Mucosa of rectum (tissue), 2 donors: Measurements from ENCODE around the gene PLXND1.

Experiments used
- H3K27ac ChIP-seq, 2 donors: one replicate each; pipeline ENCODE4 v1.7.0; 2013; ENCODE audit warnings: inconsistent platforms in 2 of 2, low read depth in 2 of 2, low read length in 2 of 2
- H3K27me3 ChIP-seq, 2 donors: one replicate each; pipeline ENCODE4 v1.7.0; 2013; ENCODE audit warnings: low read length in 2 of 2; ENCODE audit not compliant: control insufficient read depth in 2 of 2, insufficient read depth in 2 of 2
- H3K36me3 ChIP-seq, 2 donors: one replicate each; pipeline ENCODE4 v1.7.0; 2013; ENCODE audit warnings: low read length in 2 of 2; ENCODE audit not compliant: control insufficient read depth in 2 of 2, insufficient read depth in 2 of 2
- H3K4me1 ChIP-seq, 2 donors: one replicate each; pipeline ENCODE4 v1.7.0; 2013; ENCODE audit warnings: low read length in 2 of 2, mild to moderate bottlenecking in 1 of 2; ENCODE audit not compliant: control insufficient read depth in 2 of 2, insufficient read depth in 2 of 2
- H3K4me3 ChIP-seq, 2 donors: one replicate each; pipeline ENCODE4 v1.7.0; 2013; ENCODE audit warnings: low read length in 2 of 2
- H3K9ac ChIP-seq, 2 donors: one replicate each; pipeline ENCODE4 v1.7.0; 2013; ENCODE audit warnings: low read length in 2 of 2, low read depth in 1 of 2, mild to moderate bottlenecking in 1 of 2
- H3K9me3 ChIP-seq, 2 donors: one replicate each; pipeline ENCODE4 v1.7.0; 2013; ENCODE audit warnings: low read length in 2 of 2; ENCODE audit not compliant: control insufficient read depth in 2 of 2
- donor health status: healthy.
- donor health status: Normal muscosa, but diverticular disease.

Gene PLXND1

DNA sequence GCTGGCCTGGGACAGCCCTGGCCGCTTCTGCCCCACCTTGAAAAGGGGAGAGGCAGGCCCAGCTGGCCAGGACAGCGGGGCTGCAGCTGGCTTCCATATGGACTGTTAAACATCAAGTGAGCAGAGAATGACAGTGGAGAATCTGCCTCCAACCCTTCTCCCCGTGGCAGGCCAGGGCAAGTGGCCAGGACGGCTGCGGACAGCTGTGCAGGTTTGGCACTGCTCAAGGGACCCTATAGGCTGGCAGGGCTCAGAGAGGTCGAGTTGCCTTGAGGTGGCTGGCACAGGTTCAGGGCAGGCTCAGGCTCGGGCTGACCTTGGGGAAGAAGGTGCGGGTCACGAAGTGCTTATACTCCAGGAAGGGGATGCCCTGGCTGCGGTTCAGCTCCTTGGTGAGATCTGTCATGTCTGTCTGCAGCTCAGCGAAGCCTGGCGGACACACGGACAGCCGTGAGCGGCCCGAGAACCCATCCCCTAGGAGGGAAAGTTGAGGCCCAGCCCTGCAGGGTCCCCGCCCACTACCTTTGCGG lies 39.2 kb downstream of the PLXND1 start:
- H3K27me3 ChIP-seq = no peaks in the 10 kb centered on the region
- peak overlapping the region in 1 of 2 donors; percentile 43 for H3K27ac ChIP-seq
- no peak overlapping the region for H3K9ac ChIP-seq
- H3K4me1 ChIP-seq = peaks cover 0 to 4% of the 10 kb centered on the region in 2 donors
- no peak overlapping the region for H3K4me3 ChIP-seq
- peaks cover 7 to 16% of the 10 kb centered on the region in 2 donors for H3K36me3 ChIP-seq
- H3K9me3 ChIP-seq = no peaks in the 10 kb centered on the region

DNA sequence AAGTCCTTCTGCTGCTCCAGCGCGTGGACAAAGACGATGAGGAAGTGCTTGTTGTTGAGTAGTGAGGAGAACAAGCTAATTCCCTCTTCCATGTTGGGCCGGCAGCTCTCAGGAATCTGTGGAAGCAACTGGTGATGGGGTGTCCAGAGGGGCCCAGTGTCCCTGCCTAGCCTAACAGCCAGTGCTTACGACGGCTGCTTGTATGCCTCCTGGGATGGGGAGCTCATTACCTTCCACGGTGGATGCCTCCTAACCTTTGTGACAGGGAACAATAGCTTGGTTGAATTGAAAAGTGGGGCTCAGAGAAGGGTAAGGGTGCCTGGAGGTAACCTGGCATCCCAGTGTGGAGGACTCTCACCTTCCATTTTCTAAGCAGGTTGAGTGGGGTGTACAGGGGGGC lies 40.6 kb downstream of the PLXND1 start:
- H3K27me3 ChIP-seq = no peaks in the 10 kb centered on the region
- peaks cover 0 to 4% of the 10 kb centered on the region in 2 donors for H3K4me1 ChIP-seq
- H3K9ac ChIP-seq = no peak overlapping the region
- H3K27ac ChIP-seq = no peak overlapping the region
- peaks cover 7 to 16% of the 10 kb centered on the region in 2 donors for H3K36me3 ChIP-seq
- no peaks in the 10 kb centered on the region for H3K9me3 ChIP-seq
- H3K4me3 ChIP-seq = no peak overlapping the region

DNA sequence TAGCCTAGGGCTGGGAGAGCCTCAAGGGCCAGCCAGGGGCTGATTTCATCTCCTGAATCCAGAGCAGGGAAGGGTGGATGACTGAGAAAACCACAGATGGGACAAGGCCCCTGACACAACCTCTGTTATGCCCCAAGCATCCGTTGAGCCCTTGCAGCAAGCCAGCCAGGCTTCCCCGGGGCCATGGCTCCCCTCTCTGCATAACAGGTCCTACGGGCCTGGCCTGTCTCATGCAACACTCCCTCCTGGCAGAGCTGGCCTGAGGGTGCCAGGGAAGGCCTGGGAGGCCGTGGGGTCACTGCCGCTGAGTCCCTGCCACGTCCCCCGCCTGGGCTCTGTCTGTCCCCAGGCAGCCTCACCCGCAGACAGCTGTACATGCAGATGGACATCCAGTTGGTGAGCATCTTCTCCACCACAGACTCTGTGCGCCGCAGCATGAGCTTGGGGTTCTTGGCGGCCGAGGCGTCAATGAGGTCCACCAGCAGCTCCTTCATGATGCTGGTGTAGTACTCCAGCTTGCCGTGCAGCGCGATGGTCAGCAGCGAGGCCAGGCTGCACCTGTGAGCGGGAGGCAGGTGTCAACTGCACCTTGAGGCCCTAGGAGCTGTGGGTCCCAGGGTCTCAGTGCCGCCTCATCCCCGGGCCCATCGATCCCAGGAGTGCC lies 41.4 kb downstream of the PLXND1 start:
- Histone ChIP-seq H3K27me3 (no peaks in the 10 kb centered on the region), H3K9ac (no peak overlapping the region), H3K27ac (no peak overlapping the region), H3K4me3 (no peak overlapping the region), H3K36me3 (peaks cover 3 to 16% of the 10 kb centered on the region in 2 donors), H3K9me3 (no peaks in the 10 kb centered on the region), H3K4me1 (peaks cover 0 to 4% of the 10 kb centered on the region in 2 donors)

DNA sequence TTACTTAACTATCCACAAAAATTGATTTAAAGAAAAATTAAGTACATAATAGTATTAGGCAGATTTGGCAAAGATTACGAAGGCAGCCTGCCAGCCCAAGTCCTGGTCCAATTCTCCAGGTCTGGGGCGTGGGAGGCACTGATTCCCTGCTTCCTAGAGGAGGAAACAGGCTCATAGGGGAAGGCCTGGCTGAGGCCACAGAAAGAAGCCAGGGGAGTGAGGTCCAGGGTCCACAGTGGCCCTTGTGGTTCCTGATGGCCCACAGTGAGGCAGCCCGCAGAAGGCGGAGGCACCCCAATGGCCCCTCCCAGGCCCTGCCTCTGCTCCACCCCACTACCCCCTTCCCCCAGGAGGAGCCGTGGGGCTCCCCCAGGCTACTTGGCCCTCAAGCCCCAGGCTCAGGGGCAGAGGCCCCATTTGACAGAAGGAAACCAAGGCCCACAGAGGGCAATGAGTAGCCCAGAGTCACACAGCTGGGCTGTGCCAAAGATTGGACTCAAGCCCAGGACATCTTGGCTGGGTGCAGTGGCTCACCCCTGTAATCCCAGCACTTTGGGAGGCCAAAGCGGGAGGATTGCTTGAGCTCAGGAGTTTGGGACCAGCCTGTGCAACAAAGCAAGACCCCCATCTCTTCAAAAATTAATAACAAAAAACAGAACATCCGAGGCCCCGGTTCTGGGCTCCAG lies 42.5 kb downstream of the PLXND1 start:
- Histone ChIP-seq H3K4me3 (no peak overlapping the region), H3K27ac (no peak overlapping the region), H3K4me1 (peaks cover 5 to 8% of the 10 kb centered on the region in 2 donors), H3K36me3 (peaks cover 3 to 10% of the 10 kb centered on the region in 2 donors), H3K9ac (no peak overlapping the region), H3K9me3 (no peaks in the 10 kb centered on the region), H3K27me3 (no peaks in the 10 kb centered on the region)

DNA sequence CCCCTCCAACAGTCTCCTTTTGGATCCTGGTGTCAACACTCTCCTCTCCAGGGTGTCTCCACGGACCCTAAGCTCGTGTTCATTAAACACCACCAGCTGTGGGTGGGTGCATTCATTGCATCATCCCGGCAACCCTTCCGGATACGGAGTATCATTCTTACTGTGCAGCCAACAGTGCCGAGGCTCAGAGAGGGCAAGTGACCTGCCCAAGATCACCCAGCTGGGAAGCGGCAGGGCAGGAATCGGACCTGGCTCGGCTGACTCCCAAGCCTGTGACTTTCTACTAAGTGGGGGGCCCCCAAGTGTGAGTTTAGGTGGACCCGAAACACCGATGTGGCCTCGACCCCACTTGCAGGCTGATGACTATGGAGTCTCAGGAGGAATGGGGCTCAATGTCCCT lies 43.1 kb downstream of the PLXND1 start:
- Histone ChIP-seq H3K36me3 (peaks cover 3 to 10% of the 10 kb centered on the region in 2 donors), H3K9me3 (no peaks in the 10 kb centered on the region), H3K9ac (no peak overlapping the region), H3K4me1 (peaks cover 5 to 11% of the 10 kb centered on the region in 2 donors), H3K4me3 (no peak overlapping the region), H3K27ac (no peak overlapping the region), H3K27me3 (no peaks in the 10 kb centered on the region)

DNA sequence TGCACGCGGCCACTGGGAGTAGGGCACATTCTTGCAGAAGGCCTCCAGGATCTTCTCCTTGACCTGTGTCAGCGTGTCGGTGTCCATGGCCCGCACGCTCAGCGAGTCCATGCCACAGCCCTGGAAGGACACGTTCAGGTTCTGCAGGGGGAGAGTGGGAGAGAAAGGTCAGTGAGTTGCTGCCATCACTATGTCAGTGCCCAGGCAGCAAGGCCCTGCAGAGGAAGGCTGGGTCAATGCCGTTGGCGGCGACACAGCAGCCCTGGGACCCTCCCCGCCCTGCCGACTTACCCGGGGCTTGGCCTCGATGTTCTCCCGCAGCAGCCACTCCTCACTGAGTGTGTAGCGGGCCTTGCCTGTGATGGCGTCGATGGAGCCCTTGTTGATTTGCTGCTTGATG lies 43.7 kb downstream of the PLXND1 start:
- H3K4me1 ChIP-seq = peaks cover 5 to 11% of the 10 kb centered on the region in 2 donors

DNA sequence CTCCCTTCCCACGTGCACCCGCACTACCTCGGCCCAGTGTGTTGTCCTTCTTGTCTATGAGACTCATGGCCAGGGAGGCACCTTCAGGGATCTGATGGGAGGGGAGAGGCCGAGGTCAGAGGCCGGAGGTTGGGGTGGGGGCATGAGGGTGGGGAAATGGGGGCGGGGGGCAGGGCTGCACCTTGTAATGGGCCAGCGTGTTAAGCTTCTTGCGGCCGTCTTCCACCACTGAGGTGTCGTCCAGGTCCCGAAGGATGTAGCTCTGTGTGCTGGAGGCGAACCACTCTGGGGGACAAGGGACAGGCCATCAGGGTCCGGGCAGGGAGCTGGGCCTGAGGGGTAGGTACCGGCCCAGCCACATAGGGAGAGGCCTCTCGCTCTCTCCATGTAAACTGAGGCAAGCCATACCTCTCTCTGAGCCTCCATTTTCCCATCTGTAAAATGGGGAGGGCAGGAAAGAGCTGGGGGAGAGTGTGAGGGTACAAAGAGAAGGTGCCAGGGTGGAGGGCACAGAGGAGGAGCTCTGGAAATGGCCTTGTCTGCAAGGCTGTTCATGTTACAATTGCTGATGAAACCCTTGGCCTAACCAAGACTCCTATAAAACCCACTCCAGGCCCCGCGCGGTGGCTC lies 44.7 kb downstream of the PLXND1 start:
- no peaks in the 10 kb centered on the region for H3K27me3 ChIP-seq
- peak overlapping the region; percentile 63 to 70 for H3K27ac ChIP-seq
- peaks cover 6 to 8% of the 10 kb centered on the region in 2 donors for H3K4me1 ChIP-seq
- peak overlapping the region in 1 of 2 donors; percentile 19 for H3K9ac ChIP-seq
- H3K4me3 ChIP-seq = no peak overlapping the region
- H3K36me3 ChIP-seq = peaks cover 6 to 9% of the 10 kb centered on the region in 2 donors
- H3K9me3 ChIP-seq = no peaks in the 10 kb centered on the region

More for the DNA sequence above, 43.7 kb downstream of the PLXND1 start:
- Histone ChIP-seq H3K9me3 (no peaks in the 10 kb centered on the region), H3K36me3 (peaks cover 3 to 10% of the 10 kb centered on the region in 2 donors), H3K9ac (no peak overlapping the region), H3K27ac (no peak overlapping the region), H3K4me3 (no peak overlapping the region), H3K27me3 (no peaks in the 10 kb centered on the region)

DNA sequence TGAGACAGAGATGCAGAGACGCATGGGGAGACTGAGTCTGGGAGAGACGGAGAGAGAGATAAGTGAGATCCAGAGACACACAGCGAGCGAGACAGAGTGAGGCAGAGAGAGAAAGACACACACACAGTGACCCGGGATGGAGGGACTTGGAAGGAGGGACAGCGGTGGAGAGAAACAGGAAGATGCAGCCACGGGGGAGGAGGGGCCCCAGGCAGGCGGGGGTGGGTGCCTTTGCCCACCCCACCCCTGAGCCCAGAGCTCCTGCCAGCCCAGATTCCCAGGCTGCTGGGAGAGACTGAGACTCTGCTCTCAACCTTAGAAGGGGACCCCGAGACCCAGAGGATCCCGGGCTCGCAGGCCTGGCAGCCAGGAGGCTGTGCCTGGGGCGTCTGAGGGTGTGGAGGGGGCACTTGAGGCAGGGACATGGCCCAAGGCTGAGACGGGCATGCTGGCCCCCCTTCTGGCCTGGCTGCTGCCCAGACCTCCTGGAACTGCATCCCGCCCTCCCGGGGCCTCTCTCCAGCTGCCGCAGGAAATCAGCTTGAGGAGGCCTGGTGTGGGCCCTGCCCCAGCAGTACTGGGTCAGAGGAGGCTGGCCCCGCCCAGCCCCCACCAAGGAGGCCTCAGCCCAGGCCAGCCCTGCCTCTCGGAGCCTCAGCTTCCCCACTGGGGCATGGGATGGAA lies 45.4 kb downstream of the PLXND1 start:
- H3K4me3 ChIP-seq = no peak overlapping the region
- H3K27ac ChIP-seq = peak overlapping the region; percentile 63 to 70
- H3K4me1 ChIP-seq = peaks cover 6 to 7% of the 10 kb centered on the region in 2 donors
- peak overlapping the region in 1 of 2 donors; percentile 19 for H3K9ac ChIP-seq
- peaks cover 6 to 14% of the 10 kb centered on the region in 2 donors for H3K36me3 ChIP-seq
- H3K9me3 ChIP-seq = no peaks in the 10 kb centered on the region
- no peaks in the 10 kb centered on the region for H3K27me3 ChIP-seq

DNA sequence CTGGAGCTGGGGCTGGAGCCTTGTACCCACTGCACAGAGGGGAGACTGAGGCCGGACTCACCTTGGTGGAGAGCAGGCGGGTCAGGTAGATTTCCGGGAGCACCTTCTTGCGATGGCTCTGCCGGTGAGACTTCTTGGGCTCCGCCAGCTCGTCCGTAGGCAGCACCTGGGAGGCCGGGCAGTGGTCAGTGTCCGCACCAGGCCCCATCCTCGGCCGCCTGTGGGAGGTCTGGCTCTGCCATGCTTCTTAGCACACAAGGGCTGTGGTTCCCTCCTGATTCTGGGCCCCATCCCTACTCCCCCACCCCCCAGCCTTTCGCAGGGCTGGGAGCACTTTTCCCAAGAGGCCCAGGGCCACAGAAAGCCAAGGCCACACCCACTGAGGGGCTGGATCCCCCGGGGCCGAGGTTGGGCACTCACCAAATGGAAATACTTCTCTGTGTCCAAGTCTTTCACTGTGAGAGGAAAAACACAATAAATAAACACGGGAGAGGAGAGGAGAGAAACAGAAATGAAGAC lies 46.1 kb downstream of the PLXND1 start:
- H3K27ac ChIP-seq = peak overlapping the region; percentile 63 to 70

More for the DNA sequence above, 46.1 kb downstream of the PLXND1 start:
- Histone ChIP-seq H3K36me3 (peaks cover 3 to 14% of the 10 kb centered on the region in 2 donors), H3K4me1 (peaks cover 6 to 7% of the 10 kb centered on the region in 2 donors), H3K27me3 (no peaks in the 10 kb centered on the region), H3K9ac (no peak overlapping the region), H3K9me3 (no peaks in the 10 kb centered on the region), H3K4me3 (no peak overlapping the region)
